ENCODE data around the gene MAPK10.

DNA sequence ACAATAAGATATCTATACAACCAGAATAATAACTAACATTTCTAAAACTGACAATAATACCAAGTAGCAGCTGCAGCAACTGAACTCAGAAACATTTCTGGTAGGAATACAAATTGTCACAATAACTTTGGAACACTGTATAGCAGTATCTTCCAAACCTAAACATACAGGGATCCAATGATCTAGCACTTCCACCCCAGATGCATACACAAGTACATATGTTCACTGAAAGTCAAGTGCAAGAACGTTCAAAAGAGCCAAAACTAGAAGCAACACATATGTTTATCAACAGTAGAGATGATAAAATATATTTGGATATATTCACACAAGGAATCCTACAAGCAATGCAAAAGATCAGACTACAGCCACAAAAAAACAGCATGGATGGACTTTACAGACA, 46.2 kb downstream of the MAPK10 start:
- TF ChIP-seq RAD21 (conservative IDR thresholded peaks at IDR 0.05 in 1 of 2, IDR thresholded peaks at IDR 0.05 in 1 of 2) (no peak), FOSL2 (IDR thresholded peaks at IDR 0.05) (no peak), FOSL2 (CRISPR knock-in tag; IDR thresholded peaks at IDR 0.05) (no peak)
- TF ChIP-seq, protein P1, sequence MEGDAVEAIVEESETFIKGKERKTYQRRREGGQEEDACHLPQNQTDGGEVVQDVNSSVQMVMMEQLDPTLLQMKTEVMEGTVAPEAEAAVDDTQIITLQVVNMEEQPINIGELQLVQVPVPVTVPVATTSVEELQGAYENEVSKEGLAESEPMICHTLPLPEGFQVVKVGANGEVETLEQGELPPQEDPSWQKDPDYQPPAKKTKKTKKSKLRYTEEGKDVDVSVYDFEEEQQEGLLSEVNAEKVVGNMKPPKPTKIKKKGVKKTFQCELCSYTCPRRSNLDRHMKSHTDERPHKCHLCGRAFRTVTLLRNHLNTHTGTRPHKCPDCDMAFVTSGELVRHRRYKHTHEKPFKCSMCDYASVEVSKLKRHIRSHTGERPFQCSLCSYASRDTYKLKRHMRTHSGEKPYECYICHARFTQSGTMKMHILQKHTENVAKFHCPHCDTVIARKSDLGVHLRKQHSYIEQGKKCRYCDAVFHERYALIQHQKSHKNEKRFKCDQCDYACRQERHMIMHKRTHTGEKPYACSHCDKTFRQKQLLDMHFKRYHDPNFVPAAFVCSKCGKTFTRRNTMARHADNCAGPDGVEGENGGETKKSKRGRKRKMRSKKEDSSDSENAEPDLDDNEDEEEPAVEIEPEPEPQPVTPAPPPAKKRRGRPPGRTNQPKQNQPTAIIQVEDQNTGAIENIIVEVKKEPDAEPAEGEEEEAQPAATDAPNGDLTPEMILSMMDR (IDR thresholded peaks at IDR 0.05) = no peak
